Forelimb muscle (tissue), 1 donor: ENCODE data around the gene SCUBE2. TPM values are rescaled to one million over a fixed set of nuclear protein-coding genes. Genes with fewer than 3 reads are reported as not detected.
"Not testable (repeated sequence)": the region's sequence is repeated elsewhere in the genome, so short reads cannot be mapped to it uniquely, and the experiment has no call there.

ENCODE experiments used
- DNase-seq: peaks from one replicate; pipeline ENCODE4 v3.0.0-alpha.2; 2013; ENCODE audit warnings: low read depth
- polyA plus RNA-seq: library from polyadenylated mRNA; unstranded; fragments of 120-200 nt; gene quantifications from one replicate; pipeline ENCODE4 v1.2.1, GENCODE V29; 2013; ENCODE audit not compliant: insufficient read length

Gene SCUBE2
- polyA plus RNA-seq, 1 donor = 31.3 TPM

DNA sequence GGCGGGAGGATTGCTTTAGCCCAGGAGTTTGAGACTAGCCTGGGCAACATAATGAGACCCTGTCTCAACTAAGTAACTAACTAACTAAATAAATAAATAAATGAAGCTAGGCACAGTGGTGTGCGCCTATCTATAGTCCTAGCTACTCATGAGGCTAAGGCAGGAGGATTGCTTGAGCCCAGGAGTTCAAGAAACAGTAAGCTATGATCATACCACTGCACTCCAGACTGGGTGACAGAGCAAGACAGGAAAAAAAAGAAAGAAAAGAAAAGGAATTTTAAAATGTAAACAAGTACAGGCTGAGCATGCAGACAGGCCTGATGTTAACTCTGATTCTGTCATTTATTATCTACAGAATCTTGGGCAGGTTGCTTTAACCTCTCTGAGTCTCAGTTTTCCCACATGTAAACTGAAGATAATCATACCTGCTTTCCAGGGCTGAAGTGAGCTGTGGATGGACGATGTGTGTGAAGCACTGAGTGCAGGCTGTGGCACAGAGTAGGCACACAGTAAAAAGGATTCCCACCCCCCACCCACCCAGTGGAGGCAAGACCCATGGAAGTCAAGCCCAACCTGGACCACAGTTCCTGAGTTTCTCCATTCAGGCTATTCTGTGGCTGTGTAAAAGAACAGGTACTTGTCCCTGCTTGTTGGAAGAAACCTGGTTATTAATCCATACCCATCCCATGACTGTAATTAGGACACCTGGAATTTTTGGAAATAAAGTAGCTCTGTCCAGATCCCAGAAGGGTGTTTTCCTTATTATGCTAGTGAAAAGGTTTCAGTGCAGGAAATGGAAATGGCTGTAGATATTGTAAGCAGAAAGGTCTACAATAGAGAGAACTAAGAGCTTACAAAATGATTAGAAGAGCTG lies 18.7 kb upstream of the SCUBE2 start:
- DNase-seq = no peak

DNA sequence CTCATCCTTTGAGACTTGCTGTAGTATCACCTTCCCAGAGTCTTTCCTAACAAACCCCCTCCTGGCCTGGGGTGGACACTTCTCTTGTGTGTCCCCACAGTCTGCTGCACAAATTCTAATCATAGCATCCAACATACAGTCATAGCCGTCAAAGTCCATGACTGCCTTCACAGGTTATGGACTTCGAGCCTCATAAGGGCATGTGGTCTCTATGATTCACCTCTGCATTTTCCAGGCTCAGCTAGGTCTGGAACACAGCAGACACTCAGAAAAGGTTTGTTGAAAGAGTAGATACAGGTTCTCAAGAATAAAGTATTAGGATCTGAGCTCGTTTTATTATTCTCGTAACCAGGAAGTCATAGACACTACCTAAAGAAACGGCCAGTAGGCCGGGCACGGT lies 13.2 kb upstream of the SCUBE2 start:
- no peak for DNase-seq

DNA sequence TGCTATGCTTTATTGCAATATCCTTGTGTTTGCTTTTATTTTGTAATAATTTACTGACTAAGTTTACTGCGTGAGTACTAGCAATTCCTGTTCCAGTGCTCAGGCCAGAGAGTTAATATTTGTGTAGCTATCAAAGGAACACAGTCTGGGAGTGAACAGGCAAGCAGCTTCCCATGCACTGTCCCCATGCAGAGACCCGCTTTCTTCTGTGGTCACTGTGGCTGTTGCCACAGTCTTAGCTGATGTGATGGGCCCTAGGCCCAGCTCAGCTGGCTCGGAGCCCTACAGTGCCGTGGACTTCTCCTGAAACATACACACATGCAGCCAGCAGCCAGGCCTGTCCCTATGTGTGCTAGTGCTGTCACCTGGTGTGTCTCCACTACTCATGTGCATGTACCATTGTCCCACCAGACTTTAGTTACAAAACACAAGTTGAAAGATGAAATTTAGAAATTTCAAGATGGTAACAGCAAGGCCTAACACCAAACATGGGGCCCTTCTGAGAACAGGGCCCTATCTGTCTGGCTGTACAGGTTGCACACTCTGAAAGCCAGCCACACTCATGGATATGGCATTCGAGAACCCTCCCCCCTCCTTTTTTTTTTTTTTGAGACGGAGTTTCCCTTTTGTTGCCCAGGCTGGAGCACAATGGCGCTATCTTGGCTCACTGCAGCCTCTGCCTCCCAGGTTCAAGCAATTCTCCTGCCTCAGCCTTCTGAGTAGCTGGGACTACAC lies 12.3 kb upstream of the SCUBE2 start:
- no peak for DNase-seq

DNA sequence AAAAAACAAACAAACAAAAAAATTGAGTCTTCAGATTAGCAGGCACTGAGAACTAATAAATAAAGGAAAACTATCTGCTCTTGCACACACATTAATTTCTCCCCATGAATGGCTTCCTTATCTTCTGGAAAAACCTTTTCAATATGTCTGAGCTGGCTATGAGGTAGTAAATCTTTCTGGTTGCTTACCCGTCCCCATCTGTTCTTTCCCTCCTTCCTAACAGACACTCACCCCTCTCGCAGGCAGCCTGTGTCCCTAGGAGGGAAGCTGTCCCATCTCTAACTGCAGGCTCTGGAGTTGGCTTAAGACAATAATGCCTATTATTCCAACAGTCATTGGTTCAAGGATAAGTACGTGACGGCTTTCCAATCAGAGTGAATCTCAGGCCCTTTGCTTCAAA lies 8.2 kb upstream of the SCUBE2 start:
- DNase-seq = no peak

DNA sequence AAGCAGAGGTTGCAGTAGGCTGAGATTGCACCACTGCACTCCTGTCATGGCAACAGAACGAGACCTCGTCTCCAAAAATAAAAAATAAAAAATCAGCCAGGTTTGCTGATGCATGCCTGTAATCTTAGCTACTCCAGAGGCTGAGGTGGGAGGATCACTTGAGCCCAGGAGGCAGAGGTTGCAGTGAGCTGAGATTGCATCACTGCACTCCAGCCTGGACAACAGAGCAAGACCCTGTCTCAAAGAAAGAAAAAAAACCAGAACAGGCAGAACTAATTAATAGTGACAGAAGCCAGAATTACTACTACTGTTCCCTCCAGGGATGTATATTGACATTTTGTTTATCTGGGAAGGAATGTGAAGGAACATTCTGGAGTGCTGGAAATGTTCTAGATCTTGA lies 7.1 kb upstream of the SCUBE2 start:
- DNase-seq = not testable (repeated sequence)

DNA sequence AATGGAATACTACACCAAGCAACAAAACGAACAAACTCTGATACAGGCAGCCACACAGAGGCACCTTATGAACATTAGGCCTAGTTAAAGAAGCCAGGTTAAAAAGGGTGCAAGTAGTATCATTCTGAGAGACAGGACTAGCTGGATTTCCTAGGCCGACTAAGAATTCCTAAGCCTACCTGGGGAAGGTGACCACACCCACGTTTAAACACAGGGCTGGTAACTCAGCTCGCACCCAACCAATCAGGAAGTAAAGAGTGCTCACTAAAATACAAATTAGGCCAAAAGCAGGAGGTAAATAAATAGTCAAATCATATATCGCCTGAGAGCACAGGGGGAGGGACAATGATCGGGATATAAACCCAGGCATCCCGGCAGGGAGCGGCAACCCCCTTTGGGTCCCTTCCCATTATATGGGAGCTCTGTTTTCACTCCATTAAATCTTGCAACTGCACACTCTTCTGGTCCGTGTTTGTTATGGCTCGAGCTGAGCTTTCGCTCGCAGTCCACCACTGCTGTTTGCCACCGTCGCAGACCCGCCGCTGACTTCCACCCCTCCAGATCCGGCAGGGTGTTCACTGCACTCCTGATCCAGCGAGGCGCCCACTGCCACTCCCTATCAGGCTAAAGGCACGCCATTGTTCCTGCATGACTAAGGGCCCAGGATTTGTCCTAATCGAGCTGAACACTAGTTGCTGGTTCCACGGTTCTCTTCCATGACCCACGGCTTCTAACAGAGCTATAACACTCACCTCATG lies 6.0 kb upstream of the SCUBE2 start:
- DNase-seq = not testable (repeated sequence)

DNA sequence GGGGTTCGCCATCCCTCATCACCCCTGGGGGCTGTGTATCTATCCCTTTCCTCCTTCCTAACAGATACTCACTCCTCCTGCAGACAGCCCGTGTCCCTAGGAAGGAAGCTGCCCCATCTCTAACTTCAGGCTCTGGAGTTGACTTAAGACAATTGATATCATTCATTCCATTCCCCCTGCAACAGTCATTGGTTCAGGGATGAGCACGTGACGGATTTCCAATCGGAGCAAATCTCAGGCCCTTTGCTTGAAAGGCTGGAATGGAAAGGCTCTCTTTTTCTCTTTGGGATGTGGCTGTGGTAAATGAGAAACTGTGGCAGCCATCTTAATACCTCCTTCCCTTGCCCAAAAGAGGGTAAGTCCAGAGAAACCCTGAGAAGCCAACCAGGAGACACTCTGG lies 5.0 kb upstream of the SCUBE2 start:
- DNase-seq = no peak

DNA sequence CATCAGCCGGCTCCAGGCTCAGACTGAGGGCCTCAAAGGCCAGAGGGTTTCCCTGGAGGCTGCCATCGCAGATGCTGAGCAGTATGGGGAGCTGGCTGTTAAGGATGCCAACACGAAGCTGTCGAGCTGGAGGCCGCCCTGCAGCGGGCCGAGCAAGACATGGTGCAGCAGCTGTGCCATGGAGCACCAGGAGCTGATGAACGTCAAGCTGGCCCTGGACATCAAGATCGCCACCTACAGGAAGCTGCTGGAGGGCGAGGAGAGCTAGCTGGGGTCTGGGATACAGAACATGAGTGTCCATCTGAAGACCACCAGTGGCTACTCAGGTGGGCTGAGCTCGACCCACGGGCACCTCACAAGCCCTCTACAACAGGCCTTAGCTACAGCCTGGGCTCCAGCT lies 4.0 kb upstream of the SCUBE2 start:
- DNase-seq = no peak

DNA sequence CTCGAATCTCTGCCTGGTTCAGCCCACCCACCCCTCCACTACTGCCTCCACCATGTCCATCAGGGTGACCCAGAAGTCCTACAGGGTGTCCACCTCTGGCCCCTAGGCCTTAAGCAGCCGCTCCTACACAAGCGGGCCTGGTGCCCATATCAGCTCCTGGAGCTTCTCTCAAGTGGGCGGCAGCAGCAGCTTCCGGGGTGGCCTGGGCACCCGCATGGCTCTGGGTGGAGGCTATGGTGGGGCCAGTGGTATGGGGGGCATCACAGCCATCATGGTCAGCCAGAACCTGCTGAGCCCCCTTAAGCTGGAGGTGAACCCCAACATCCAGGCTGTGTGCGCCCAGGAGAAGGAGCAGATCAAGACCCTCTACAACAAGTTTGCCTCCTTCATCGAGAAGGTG lies 3.0 kb upstream of the SCUBE2 start:
- DNase-seq = no peak

DNA sequence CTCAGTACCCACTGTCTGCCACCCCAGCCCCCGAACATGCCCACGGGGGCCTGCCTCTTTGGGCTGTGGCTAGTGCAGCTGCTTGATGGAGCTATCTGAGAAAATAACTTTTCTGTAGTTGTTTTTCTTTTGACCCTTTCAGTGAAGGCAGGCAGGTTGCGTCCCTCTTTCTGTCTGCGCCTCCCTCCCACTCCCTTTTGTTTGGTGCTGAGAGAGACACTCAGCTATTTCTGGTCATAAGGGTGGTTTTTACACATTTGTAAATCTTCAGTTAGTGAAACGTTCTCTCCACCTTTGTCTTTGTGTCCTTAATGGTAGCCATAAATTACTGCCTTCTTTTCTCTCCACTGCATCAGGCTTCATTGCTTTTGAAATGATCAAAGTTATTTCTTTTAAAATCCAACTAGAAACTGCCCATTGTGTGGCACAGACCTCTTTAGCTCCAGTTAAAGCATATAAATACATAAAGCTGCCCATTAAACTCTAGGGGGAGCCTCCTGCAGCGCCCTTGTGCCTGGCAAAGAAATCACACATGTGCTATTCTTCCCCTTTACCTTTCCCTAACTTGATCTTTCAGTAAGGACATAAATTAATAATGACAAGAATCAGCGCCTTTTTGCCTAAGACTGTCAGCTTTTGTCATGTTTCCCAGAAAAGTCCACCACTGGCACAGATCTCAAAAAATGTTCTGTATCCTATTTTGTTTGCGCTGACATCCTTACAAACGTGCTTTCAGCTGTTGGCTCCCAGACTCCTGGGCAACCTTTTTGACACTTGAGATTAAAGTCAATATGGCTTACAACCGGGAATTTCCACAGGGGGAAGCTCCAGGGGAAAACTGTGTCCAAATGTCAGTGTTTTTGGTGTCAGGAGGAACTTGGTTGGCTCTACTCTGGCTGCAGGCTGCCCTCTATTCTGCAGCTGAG lies 1.7 kb upstream of the SCUBE2 start:
- no peak for DNase-seq

DNA sequence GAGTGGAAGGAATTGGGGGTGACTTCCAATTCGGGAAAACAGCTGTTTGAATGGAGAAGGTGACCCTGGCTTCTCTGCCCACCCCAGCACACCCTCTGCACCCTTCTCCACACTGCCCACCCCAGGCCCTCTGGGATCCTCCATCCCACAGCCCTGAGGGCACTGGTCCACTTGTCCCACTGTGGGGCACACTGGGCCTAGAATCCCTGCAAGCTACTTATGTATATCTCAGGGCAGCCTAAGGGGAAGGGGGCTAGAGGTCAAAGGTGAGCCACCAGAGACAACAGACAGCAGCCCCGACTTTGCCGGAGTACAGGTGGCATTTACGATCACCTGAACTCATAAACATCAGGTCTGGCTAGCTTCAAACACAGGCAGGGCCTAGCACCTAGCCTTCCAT lies 673 bp upstream of the SCUBE2 start:
- DNase-seq = no peak

DNA sequence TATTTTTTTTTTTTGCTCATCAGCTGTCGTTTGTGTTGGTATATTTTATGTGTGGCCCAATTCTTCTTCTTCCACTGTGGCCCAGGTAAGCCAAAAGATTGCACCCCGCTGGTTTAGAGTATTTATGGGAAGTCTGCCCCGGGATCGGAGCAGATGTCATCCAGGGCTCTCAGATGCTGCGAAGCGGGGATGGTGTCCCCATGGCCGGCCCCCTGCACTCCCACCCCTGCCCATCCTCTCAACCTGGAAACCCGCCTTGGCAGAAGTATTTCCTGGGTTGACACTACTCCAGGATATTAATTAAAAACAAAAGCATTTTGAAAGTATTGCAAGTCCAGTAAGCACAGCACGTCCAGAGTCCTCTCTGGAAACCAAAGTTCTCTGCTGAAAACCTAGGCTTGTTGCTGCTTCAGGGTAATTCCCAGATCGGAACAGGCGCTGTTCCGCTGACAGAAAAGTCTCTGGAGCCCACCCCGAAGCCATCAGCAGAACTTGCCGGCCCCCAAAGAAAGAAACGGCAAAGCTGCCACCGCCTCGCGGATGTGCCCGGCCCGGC lies 833 bp downstream of the SCUBE2 start:
- DNase-seq = no peak

DNA sequence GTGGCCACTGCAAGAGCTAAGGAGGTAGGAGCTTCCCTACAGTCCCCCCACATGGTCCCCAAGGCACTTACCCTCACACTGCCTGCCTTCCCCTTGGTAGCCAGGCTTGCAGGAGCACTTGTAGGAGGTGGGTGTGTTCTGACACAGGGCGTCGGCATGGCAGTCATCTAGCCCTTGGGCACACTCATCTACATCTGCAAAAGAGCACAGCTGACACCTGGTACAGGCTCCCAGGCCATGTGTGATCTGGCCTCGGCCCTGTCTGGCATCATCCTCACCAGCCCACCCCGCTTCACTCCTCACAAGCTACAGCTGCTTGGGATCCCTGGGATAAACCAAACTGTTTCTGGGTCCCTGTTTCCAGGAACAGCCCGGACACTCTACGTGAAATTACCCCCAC lies 1.8 kb downstream of the SCUBE2 start:
- DNase-seq = no peak

DNA sequence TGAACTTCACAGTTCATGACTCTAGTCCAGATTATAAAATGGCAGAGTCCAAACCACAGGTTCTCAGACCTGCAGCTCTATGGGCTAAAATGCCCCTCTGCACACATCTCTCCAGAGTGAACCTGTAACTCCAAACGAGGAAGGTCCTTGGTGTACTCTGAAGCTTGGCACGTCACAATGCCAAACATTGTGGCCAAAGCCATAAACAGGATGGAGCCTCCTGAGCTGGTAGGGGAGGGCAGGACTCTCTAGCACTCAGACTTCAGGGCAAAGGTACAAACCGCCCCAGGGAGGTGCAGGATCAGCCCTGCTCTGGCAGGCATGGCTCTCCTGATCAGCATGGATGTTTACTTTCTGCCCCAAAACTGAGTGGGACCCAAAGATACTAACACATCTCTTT lies 2.3 kb downstream of the SCUBE2 start:
- no peak for DNase-seq

DNA sequence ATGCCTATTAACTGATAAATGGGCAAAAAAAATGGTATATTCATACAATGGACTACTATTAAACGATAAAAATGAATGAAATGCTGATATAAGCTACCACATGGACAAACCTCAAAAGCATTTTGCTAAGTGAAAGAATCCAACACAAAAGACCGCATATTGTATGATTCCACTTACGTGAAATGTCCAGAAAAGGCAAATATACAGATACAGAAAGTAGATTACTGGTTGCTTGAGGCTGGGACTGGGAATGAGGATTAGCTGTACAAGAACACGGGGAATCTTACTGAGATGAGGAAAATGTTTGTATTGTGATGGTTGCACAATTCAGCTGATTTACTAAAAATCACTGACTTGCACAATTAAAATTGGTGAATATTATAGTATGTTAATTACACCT lies 8.8 kb downstream of the SCUBE2 start:
- DNase-seq = no peak

DNA sequence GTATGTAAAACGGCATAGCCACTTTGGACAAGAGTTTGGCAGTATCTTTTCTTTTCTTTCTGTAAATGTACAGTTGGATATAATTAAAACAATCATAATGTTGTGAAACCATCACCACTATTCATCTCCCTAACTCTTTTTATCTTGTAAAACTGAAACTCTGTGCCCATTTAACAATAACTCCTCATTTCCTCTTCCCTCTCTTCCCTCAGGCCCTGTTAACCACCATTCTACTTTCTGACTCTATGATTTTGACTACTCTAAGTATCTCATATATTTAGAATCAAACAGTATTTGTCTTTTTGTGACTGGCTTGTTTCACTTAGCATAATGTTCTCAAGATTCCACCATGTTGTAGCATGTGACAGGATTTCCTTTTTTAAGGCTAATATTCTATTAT lies 10.2 kb downstream of the SCUBE2 start:
- no peak for DNase-seq

DNA sequence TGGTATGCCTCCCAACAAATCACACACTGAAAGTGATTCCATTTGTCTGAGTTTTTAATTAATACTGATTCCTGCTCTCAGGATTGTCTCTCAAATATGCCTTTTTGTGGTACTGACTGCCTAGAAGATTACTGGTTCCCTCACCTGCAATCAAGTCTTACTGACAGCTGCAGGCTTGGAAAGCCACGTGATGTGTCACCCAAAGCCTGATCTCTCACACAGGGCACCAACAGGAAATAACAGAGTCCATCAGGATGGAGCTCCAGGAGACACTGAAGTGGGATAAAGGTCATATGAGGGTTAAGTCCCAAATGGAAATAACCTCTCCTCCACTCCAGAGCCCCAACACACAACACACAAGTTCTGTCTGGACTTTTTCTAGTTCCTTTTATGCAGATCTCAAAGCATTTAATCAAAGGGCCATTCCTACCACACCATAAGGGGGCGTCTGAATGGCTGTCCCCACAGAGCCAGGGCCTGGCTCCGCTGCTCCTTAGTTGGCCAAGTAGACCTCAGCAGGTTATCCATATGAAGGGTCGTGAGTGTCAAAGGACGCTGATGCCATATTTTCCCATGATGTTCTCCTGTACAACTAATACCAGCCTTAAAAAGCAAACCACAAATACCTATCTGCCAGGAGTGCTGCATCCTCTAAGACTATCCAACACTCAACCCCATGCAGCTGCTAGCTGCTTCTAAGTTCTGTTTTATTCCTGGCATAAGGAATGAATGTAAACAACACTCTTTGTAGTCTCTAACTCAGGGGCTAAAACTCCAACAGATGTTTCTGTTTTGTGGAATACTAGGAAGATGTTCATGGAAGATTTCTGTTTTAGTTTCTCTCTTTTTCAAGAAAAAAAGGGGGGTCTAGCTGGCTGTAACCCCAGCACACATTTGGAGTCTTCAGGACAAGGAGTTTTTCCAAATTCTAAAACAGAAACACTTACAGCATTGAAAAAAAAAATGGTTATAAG lies 13.0 kb downstream of the SCUBE2 start:
- no peak for DNase-seq

DNA sequence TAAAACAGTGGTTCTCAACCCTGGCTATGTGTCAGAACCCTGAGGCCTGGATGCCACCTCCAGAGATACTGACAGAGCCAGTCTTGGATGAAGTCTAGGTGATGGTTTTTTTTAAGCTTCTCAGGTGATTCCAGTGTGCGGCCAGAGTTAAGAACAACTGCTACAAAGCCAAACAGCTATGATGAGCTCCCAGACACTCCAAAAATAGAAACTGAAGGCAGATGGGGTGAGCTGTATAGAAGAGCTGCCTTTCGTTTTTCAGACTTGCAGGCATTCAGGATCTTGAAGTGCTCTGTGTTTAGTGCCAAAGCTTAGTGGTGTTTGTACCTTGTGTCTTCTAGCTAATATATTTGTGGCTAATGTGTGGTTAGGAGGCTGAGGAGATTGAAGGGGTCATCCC lies 14.2 kb downstream of the SCUBE2 start:
- no peak for DNase-seq

DNA sequence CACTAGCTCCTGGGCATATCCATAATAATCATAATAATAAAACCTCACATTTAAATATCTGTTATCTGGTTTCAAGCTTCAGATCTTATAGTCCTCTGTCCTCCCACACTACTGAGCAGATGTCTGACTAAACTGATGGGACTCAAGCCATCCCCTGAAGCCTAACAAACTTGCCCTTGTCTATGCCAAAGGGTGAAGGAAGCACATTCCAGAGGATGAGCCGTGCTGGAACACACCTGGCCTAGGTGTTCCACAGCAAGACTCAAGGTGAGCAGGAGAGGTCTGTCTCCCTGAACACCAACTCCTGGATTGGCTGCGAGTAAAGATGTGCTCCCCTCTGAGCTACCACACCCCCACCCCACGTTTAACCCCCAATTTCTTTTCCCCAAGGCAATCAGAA lies 14.7 kb downstream of the SCUBE2 start:
- no peak for DNase-seq

DNA sequence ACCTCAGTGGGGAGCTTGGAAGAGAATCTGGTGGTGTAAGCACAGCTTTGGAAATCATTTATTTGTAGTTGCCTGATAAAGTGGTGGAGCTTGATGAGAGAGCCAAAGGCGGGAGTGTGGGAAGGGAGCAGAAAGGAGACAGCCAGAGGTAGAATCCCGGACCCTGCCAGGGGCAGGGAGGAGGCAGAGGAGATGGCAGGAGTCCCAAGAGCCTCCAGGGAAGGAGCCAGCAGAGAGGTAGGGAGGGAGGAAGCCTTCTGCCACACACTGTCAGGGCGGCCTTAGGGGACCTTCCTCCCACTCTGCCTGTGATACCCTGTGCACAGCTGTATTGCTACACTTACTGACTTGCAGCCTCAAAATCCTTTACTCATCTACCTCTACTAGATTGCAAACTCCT lies 15.4 kb downstream of the SCUBE2 start:
- DNase-seq = no peak
